GM19395 (cell line): Measurements from ENCODE around the gene GSTK1.
"Not testable (repeated sequence)": the region's sequence is repeated elsewhere in the genome, so short reads cannot be mapped to it uniquely, and the experiment has no call there.

Source experiments
- ATAC-seq: cut with Tn5 transposase; IDR thresholded peaks from one replicate; pipeline ENCODE4 v1.9.1; 2021; ENCODE audit warnings: mild to moderate bottlenecking, moderate library complexity; ENCODE audit not compliant: unreplicated experiment

The GSTK1 gene

GRCh38 chr7:143265017-143265693, 1.9 kb downstream of the GSTK1 start:
- ATAC-seq: no peak

- no peak for ATAC-seq
Observed at GRCh38 chr7:143269251-143269650, 6.0 kb downstream of the GSTK1 start.

- no peak for ATAC-seq
Observed at GRCh38 chr7:143271240-143271639, 8.0 kb downstream of the GSTK1 start.

- no peak for ATAC-seq
Observed at GRCh38 chr7:143272871-143273270, 9.6 kb downstream of the GSTK1 start.

GRCh38 chr7:143279186-143280098, 16.2 kb downstream of the GSTK1 start:
- ATAC-seq: peak; percentile 45

- ATAC-seq: no peak
Observed at GRCh38 chr7:143280160-143280559, 16.9 kb downstream of the GSTK1 start.

- ATAC-seq: no peak
Observed at GRCh38 chr7:143280566-143280965, 17.3 kb downstream of the GSTK1 start.

- ATAC-seq: no peak
Observed at GRCh38 chr7:143281529-143281928, 18.3 kb downstream of the GSTK1 start.

GRCh38 chr7:143282124-143282523, 18.9 kb downstream of the GSTK1 start:
- no peak for ATAC-seq

GRCh38 chr7:143283381-143283780, 20.1 kb downstream of the GSTK1 start:
- no peak for ATAC-seq

- no peak for ATAC-seq
Observed at GRCh38 chr7:143284591-143285469, 21.6 kb downstream of the GSTK1 start, which contains the start of gene TMEM139. Gene TMEM139 (plus strand): TSS chr7:143284958. CDS start chr7:143285958, 1,000 bp downstream.

- ATAC-seq: no peak
Observed at GRCh38 chr7:143285470-143285778, 22.2 kb downstream of the GSTK1 start.

GRCh38 chr7:143285806-143286521, 22.7 kb downstream of the GSTK1 start:
- no peak for ATAC-seq

- ATAC-seq: no peak
Observed at GRCh38 chr7:143286522-143286890, 23.3 kb downstream of the GSTK1 start.

- ATAC-seq: no peak
Observed at GRCh38 chr7:143287339-143287934, 24.2 kb downstream of the GSTK1 start.

GRCh38 chr7:143287935-143288826, 24.9 kb downstream of the GSTK1 start, which contains the start of gene CASP2:
Gene CASP2 (plus strand): TSS chr7:143288351. CDS start chr7:143288456, 105 bp downstream.
- peak; percentile 90 for ATAC-seq

- ATAC-seq: peak; percentile 6
Observed at GRCh38 chr7:143288836-143289235, 25.6 kb downstream of the GSTK1 start.

GRCh38 chr7:143289421-143289820, 26.2 kb downstream of the GSTK1 start:
- ATAC-seq: no peak

GRCh38 chr7:143289888-143290287, 26.6 kb downstream of the GSTK1 start:
- ATAC-seq: not testable (repeated sequence)
